Measurements from ENCODE around the gene TCF7L2. TPM values are rescaled to one million over a fixed set of nuclear protein-coding genes. Genes with fewer than 3 reads are reported as not detected.

The TCF7L2 gene
- total RNA-seq, 1 experiment from 2014 or later, result 16.1 TPM

- Histone ChIP-seq H3K79me2 (ENCODE audit: low read length) (peaks cover 37% of the 10 kb centered on the region), H3K4me2 (ENCODE audit: low read length) (no peak overlapping the region), H3F3A (ENCODE audit: low read length, unreplicated experiment) (no peaks in the 10 kb centered on the region), H3K27ac (ENCODE audit: low read length) (no peak overlapping the region), H3K36me3 (ENCODE audit: low read depth, low read length) (no peaks in the 10 kb centered on the region), H3K9me2 (replicated peaks; ENCODE audit: low read length) (no peaks in the 10 kb centered on the region), H3K9me3 (ENCODE audit: low read length) (no peaks in the 10 kb centered on the region), H3K9ac (ENCODE audit: low read length) (no peak overlapping the region), H2AFZ (ENCODE audit: low read length) (no peak overlapping the region), H3K4me1 (ENCODE audit: insufficient read depth, low read length) (no peaks in the 10 kb centered on the region), H3K27me3 (ENCODE audit: low read length) (no peaks in the 10 kb centered on the region), H3K4me3 (ENCODE audit: low read length) (no peak overlapping the region), H4K20me1 (ENCODE audit: low read length) (no peaks in the 10 kb centered on the region)
- intact Hi-C loops (cut with micrococcal nuclease), result no loop called here
- ATAC-seq (no peak), DNase-seq (no peak)
- POLR2A ChIA-PET (ENCODE audit: unreplicated experiment), result interaction anchor here (0.7 kb wide), 1 partner anchor 915 kb away, joined by 4 read pairs; no protein-coding TSS in a partner anchor
- CTCF ChIA-PET, result no interaction called here
- no TSS peak for BruUV-seq (replicated peaks)
- no peak for TF ChIP-seq EZH2phosphoT487 (IDR thresholded peaks at IDR 0.05; ENCODE audit: borderline replicate concordance, low read length)
- TF ChIP-seq, protein P1, sequence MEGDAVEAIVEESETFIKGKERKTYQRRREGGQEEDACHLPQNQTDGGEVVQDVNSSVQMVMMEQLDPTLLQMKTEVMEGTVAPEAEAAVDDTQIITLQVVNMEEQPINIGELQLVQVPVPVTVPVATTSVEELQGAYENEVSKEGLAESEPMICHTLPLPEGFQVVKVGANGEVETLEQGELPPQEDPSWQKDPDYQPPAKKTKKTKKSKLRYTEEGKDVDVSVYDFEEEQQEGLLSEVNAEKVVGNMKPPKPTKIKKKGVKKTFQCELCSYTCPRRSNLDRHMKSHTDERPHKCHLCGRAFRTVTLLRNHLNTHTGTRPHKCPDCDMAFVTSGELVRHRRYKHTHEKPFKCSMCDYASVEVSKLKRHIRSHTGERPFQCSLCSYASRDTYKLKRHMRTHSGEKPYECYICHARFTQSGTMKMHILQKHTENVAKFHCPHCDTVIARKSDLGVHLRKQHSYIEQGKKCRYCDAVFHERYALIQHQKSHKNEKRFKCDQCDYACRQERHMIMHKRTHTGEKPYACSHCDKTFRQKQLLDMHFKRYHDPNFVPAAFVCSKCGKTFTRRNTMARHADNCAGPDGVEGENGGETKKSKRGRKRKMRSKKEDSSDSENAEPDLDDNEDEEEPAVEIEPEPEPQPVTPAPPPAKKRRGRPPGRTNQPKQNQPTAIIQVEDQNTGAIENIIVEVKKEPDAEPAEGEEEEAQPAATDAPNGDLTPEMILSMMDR (conservative IDR thresholded peaks at IDR 0.05; ENCODE audit: low read depth, low read length), result no peak
Measured at GRCh38 chr10:113115556-113115955, 165.5 kb downstream of the TCF7L2 start.

DNA sequence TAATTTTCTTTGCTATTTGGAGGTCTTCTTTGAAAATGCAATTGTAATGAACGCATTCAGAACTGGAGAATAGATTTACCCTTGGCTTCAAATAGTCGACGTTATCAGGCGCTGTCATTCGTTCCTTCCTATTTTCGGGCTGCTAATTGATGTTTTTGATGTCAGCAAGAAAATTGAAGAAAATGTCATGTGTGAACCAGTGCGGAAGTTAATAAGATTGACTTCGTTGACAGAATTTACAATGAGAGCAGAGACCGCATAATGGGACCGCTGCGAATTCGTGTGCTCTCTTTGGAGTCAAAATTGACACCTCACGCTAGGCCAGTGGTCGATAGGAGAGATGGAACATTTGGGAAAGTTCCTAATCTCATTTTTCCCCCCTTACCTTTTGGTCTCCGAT, 168.8 kb downstream of the TCF7L2 start:
- ATAC-seq, result no peak
- no peaks in the 10 kb centered on the region for H3K4me1 ChIP-seq (ENCODE audit: insufficient read depth, low read length)
- BruUV-seq (replicated peaks), result no TSS peak
- no peaks in the 10 kb centered on the region for H3K9me3 ChIP-seq (ENCODE audit: low read length)
- POLR2A ChIA-PET (ENCODE audit: unreplicated experiment), result no interaction called here
- no peaks in the 10 kb centered on the region for H3K9me2 ChIP-seq (replicated peaks; ENCODE audit: low read length)
- TF ChIP-seq EZH2 (IDR thresholded peaks at IDR 0.05; ENCODE audit: low read length, unreplicated experiment) (no peak), EZH2phosphoT487 (IDR thresholded peaks at IDR 0.05; ENCODE audit: borderline replicate concordance, low read length) (no peak)
- TF ChIP-seq, protein P1 (conservative IDR thresholded peaks at IDR 0.05; ENCODE audit: low read depth, low read length), result no peak
- intact Hi-C loops (cut with micrococcal nuclease), result no loop called here
- CTCF ChIA-PET, result no interaction called here
- no peaks in the 10 kb centered on the region for H3K36me3 ChIP-seq (ENCODE audit: low read depth, low read length)
- peaks cover 24% of the 10 kb centered on the region for H3K79me2 ChIP-seq (ENCODE audit: low read length)
- H3K4me3 ChIP-seq (ENCODE audit: low read length), result no peak overlapping the region
- no peak overlapping the region for H3K9ac ChIP-seq (ENCODE audit: low read length)
- H3K4me2 ChIP-seq (ENCODE audit: low read length), result no peak overlapping the region
- no peak overlapping the region for H2AFZ ChIP-seq (ENCODE audit: low read length)
- no peak for DNase-seq
- H4K20me1 ChIP-seq (ENCODE audit: low read length), result no peaks in the 10 kb centered on the region
- no peaks in the 10 kb centered on the region for H3K27me3 ChIP-seq (ENCODE audit: low read length)
- H3F3A ChIP-seq (ENCODE audit: low read length, unreplicated experiment), result no peaks in the 10 kb centered on the region
- H3K27ac ChIP-seq (ENCODE audit: low read length), result no peak overlapping the region

DNA sequence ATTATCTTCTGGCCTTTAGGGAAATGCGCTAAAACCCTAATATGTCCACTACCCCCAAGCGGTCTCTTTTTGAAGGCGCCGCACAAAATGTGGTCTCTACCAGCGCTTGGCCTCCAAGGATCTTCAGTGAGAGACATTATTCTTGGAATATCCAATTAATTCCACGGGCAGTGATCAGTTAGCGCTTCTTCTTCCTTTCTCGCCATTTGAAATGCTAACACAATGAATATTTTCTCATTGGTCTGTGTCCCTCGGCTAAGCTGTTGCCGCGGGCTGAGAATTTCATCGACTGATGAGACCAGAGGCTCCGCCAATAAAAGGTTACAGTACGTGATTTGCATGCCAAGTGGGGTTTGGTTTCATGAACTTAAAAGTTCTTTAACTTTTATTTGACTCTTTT, 169.8 kb downstream of the TCF7L2 start:
- ATAC-seq (no peak), DNase-seq (no peak)
- no TSS peak for BruUV-seq (replicated peaks)
- Histone ChIP-seq H3K79me2 (ENCODE audit: low read length) (peaks cover 28% of the 10 kb centered on the region), H3K4me1 (ENCODE audit: insufficient read depth, low read length) (no peaks in the 10 kb centered on the region), H3K36me3 (ENCODE audit: low read depth, low read length) (no peaks in the 10 kb centered on the region), H3K9me2 (replicated peaks; ENCODE audit: low read length) (no peaks in the 10 kb centered on the region), H3F3A (ENCODE audit: low read length, unreplicated experiment) (no peaks in the 10 kb centered on the region), H3K9me3 (ENCODE audit: low read length) (no peaks in the 10 kb centered on the region), H2AFZ (ENCODE audit: low read length) (no peak overlapping the region), H3K27me3 (ENCODE audit: low read length) (no peaks in the 10 kb centered on the region), H3K9ac (ENCODE audit: low read length) (no peak overlapping the region), H3K4me2 (ENCODE audit: low read length) (no peak overlapping the region), H3K4me3 (ENCODE audit: low read length) (no peak overlapping the region), H4K20me1 (ENCODE audit: low read length) (no peaks in the 10 kb centered on the region), H3K27ac (ENCODE audit: low read length) (no peak overlapping the region)
- ChIA-PET CTCF (no interaction called here), POLR2A (ENCODE audit: unreplicated experiment) (no interaction called here)
- TF ChIP-seq EZH2 (IDR thresholded peaks at IDR 0.05; ENCODE audit: low read length, unreplicated experiment) (no peak), EZH2phosphoT487 (IDR thresholded peaks at IDR 0.05; ENCODE audit: borderline replicate concordance, low read length) (no peak)
- TF ChIP-seq, protein P1 (conservative IDR thresholded peaks at IDR 0.05; ENCODE audit: low read depth, low read length), result no peak
- intact Hi-C loops (cut with micrococcal nuclease), result loop anchor here (10.0 kb wide), 1 partner anchor 265 kb away; no protein-coding TSS in a partner anchor

All from PC-3 (cell line).